ENCODE measurements around the gene C12orf43.
A peak's percentile ranks its signal among the peaks of the same experiment; 100 is the strongest.
"Not testable (repeated sequence)": the region's sequence is repeated elsewhere in the genome, so short reads cannot be mapped to it uniquely, and the experiment has no call there.

The C12orf43 gene

GRCh38 chr12:121015825-121016766, at the start of gene C12orf43:
Gene C12orf43 (minus strand): TSS chr12:121016487. CDS start chr12:121016474, 13 bp downstream.
- DNase-seq, result peak; percentile 90

GRCh38 chr12:121065345-121065744, 49.1 kb upstream of the C12orf43 start:
- DNase-seq, result no peak

- not testable (repeated sequence) for DNase-seq
Measured at GRCh38 chr12:121064586-121064985, 48.3 kb upstream of the C12orf43 start.

GRCh38 chr12:121064116-121064515, 47.8 kb upstream of the C12orf43 start:
- DNase-seq, result no peak

- DNase-seq, result no peak
Measured at GRCh38 chr12:121062391-121063045, 46.2 kb upstream of the C12orf43 start.

GRCh38 chr12:121061831-121062230, 45.5 kb upstream of the C12orf43 start:
- DNase-seq, result peak; percentile 20

GRCh38 chr12:121060149-121061001, 44.1 kb upstream of the C12orf43 start:
- DNase-seq, result peak; percentile 35

GRCh38 chr12:121059031-121059898, 43.0 kb upstream of the C12orf43 start:
- no peak for DNase-seq

- DNase-seq, result no peak
Measured at GRCh38 chr12:121057794-121058193, 41.5 kb upstream of the C12orf43 start.

- DNase-seq, result no peak
Measured at GRCh38 chr12:121053706-121054105, 37.4 kb upstream of the C12orf43 start.

GRCh38 chr12:121050725-121051124, 34.4 kb upstream of the C12orf43 start:
- no peak for DNase-seq

- DNase-seq, result no peak
Measured at GRCh38 chr12:121048442-121048841, 32.2 kb upstream of the C12orf43 start.

GRCh38 chr12:121047400-121047799, 31.1 kb upstream of the C12orf43 start:
- DNase-seq, result not testable (repeated sequence)

GRCh38 chr12:121043067-121043466, 26.8 kb upstream of the C12orf43 start:
- no peak for DNase-seq

- DNase-seq, result peak; percentile 19
Measured at GRCh38 chr12:121038861-121039668, 22.8 kb upstream of the C12orf43 start, which contains the start of gene OASL. Gene OASL (minus strand): TSS chr12:121039246. CDS start chr12:121038971, 275 bp downstream.

GRCh38 chr12:121036810-121037326, 20.6 kb upstream of the C12orf43 start:
- peak; percentile 72 for DNase-seq

- DNase-seq, result no peak
Measured at GRCh38 chr12:121034616-121035305, 18.5 kb upstream of the C12orf43 start.

- DNase-seq, result peak; percentile 25
Measured at GRCh38 chr12:121033625-121034349, 17.5 kb upstream of the C12orf43 start.

- no peak for DNase-seq
Measured at GRCh38 chr12:121030576-121031212, 14.4 kb upstream of the C12orf43 start.
